T-helper 9 cell (primary cell): ENCODE data around the gene OR2A42.
"Not testable (repeated sequence)": the region's sequence is repeated elsewhere in the genome, so short reads cannot be mapped to it uniquely, and the experiment has no call there.

Source experiments
- DNase-seq: peaks from one replicate; pipeline ENCODE4 v3.0.0-alpha.2; 2020

The OR2A42 gene

GRCh38 chr7:144220531-144220930, 18.9 kb downstream of the OR2A42 start:
- not testable (repeated sequence) for DNase-seq

- DNase-seq: not testable (repeated sequence)
Observed at GRCh38 chr7:144219149-144219548, 20.3 kb downstream of the OR2A42 start.

- DNase-seq: not testable (repeated sequence)
Observed at GRCh38 chr7:144218581-144218980, 20.8 kb downstream of the OR2A42 start.

GRCh38 chr7:144217200-144217599, 22.2 kb downstream of the OR2A42 start:
- not testable (repeated sequence) for DNase-seq

- not testable (repeated sequence) for DNase-seq
Observed at GRCh38 chr7:144205306-144205705, 34.1 kb downstream of the OR2A42 start.

GRCh38 chr7:144203086-144203485, 36.3 kb downstream of the OR2A42 start:
- DNase-seq: not testable (repeated sequence)

- not testable (repeated sequence) for DNase-seq
Observed at GRCh38 chr7:144201978-144202377, 37.4 kb downstream of the OR2A42 start.

GRCh38 chr7:144198934-144199333, 40.5 kb downstream of the OR2A42 start:
- not testable (repeated sequence) for DNase-seq

GRCh38 chr7:144195212-144195872, 44.1 kb downstream of the OR2A42 start, which contains the start of gene ARHGEF35:
TSS of gene ARHGEF35 (minus strand) at chr7:144195833. CDS start at chr7:144188383, 7,450 bp downstream.
- DNase-seq: not testable (repeated sequence)

GRCh38 chr7:144194453-144194852, 45.0 kb downstream of the OR2A42 start:
- DNase-seq: not testable (repeated sequence)

- not testable (repeated sequence) for DNase-seq
Observed at GRCh38 chr7:144193782-144194181, 45.6 kb downstream of the OR2A42 start.

GRCh38 chr7:144188578-144189171, 50.7 kb downstream of the OR2A42 start:
- DNase-seq: not testable (repeated sequence)

GRCh38 chr7:144187848-144188247, 51.6 kb downstream of the OR2A42 start:
- not testable (repeated sequence) for DNase-seq

GRCh38 chr7:144183166-144183565, 56.2 kb downstream of the OR2A42 start, which contains the start of gene CTAGE4:
TSS of gene CTAGE4 (plus strand) at chr7:144183466. CDS start at chr7:144183504, 38 bp downstream.
- not testable (repeated sequence) for DNase-seq

- not testable (repeated sequence) for DNase-seq
Observed at GRCh38 chr7:144179165-144179479, 60.3 kb downstream of the OR2A42 start.

- peak; percentile 2 for DNase-seq
Observed at GRCh38 chr7:144178380-144179164, 60.8 kb downstream of the OR2A42 start.
